Esophagus squamous epithelium (tissue), 5 donors: ENCODE data around the gene CLCN4. TPM values are rescaled to one million over a fixed set of nuclear protein-coding genes. Genes with fewer than 3 reads are reported as not detected.

ENCODE experiments used
- DNase-seq: peaks from one replicate; lab custom pipeline; 2025; lab: John Stamatoyannopoulos, UW
- H3K27ac ChIP-seq, 4 donors: fragments of 200-600 bp; sonication (generic); one replicate each; pipeline ENCODE4 v1.5.1; 2016 to 2019; ENCODE audit warnings: mild to moderate bottlenecking in 1 of 4
- H3K27me3 ChIP-seq, 4 donors: fragments of 200-600 bp; sonication (generic); 1 replicate in 3 of 4; 2 replicates in 1 of 4; pipeline versions ENCODE4 v1.5.1 to v1.6.0; 2017 to 2021; ENCODE audit warnings: antibody characterized with exemption in 1 of 4
- H3K36me3 ChIP-seq, 3 donors: fragments of 200-600 bp; sonication (generic); one replicate each; pipeline ENCODE4 v1.5.1; 2016 to 2019
- H3K4me1 ChIP-seq, 3 donors: fragments of 200-600 bp; sonication (generic); one replicate each; pipeline ENCODE4 v1.5.1; 2017 to 2019
- H3K4me3 ChIP-seq, 4 donors: fragments of 200-600 bp; sonication (generic); 1 replicate in 3 of 4; 2 replicates in 1 of 4; pipeline ENCODE4 v1.5.1; 2016 to 2019; ENCODE audit warnings: mild to moderate bottlenecking in 2 of 4, moderate library complexity in 1 of 4
- H3K9me3 ChIP-seq, 3 donors: fragments of 200-600 bp; sonication (generic); one replicate each; pipeline ENCODE4 v1.5.1; 2016 to 2019
- CTCF ChIP-seq, 6 experiments: fragments of 450-650 bp in 4 of 6; fragments of 200-600 bp in 2 of 6; sonication (generic) in 2 of 6; IDR thresholded peaks; one replicate each; pipeline ENCODE4 v1.5.1; 2016 to 2019; ENCODE audit warnings: antibody characterized with exemption in 6 of 6, mild to moderate bottlenecking in 4 of 6, moderate library complexity in 4 of 6
- POLR2A ChIP-seq, 4 donors: fragments of 450-650 bp; IDR thresholded peaks; one replicate each; pipeline ENCODE4 v1.6.1; 2017; ENCODE audit warnings: antibody characterized with exemption in 4 of 4, mild to moderate bottlenecking in 4 of 4, moderate library complexity in 3 of 4
- WGBS, 2 donors: methylation state at CpG; one replicate each; pipeline ENCODE4 v1.1.5; 2018; 5-methylcytosine and 5-hydroxymethylcytosine counted together
- intact Hi-C: fragments of 100-400 bp; cut with DNase I; formaldehyde crosslinking; loops from one replicate; pipeline ENCODE4 v1.15.0; 2022
- total RNA-seq, 4 donors: library from RNA; depleted of rRNA; stranded (reverse); fragments of >200 nt; gene quantifications; one replicate each; pipeline ENCODE4 v1.1.0, GENCODE V29; 2016
- donor health status: DM: yes; HTN: yes; CAD: no.

CLCN4 gene
- total RNA-seq, 4 donors from 2014 or later = 0.04 to 3.1 (median 0.53) TPM

GRCh38 chrX:10195425-10195824 lies 38.6 kb downstream of the CLCN4 start:
- 75 to 78% methylated on average over 4 of the region's 4 CpGs for WGBS, 2 donors
- Histone ChIP-seq H3K9me3 (no peaks in the 10 kb centered on the region), H3K4me3 (no peak overlapping the region), H3K4me1 (peaks cover 0 to under 1% (median 0%) of the 10 kb centered on the region in 3 donors), H3K36me3 (no peaks in the 10 kb centered on the region), H3K27me3 (no peaks in the 10 kb centered on the region), H3K27ac (no peak overlapping the region)
- intact Hi-C loops = no loop called here
- no peak for TF ChIP-seq POLR2A (IDR thresholded peaks at IDR 0.05)
- TF ChIP-seq CTCF (IDR thresholded peaks at IDR 0.05) = no peak
- no peak for DNase-seq

- DNase-seq = no peak
- H3K27me3 ChIP-seq = no peaks in the 10 kb centered on the region
- no peak for TF ChIP-seq CTCF (IDR thresholded peaks at IDR 0.05)
- TF ChIP-seq POLR2A (IDR thresholded peaks at IDR 0.05) = no peak
- intact Hi-C loops = no loop called here
- no peak overlapping the region for H3K4me3 ChIP-seq
- H3K4me1 ChIP-seq = no peaks in the 10 kb centered on the region
- H3K27ac ChIP-seq = no peak overlapping the region
- H3K36me3 ChIP-seq = no peaks in the 10 kb centered on the region
- H3K9me3 ChIP-seq = no peaks in the 10 kb centered on the region
Measured at GRCh38 chrX:10195947-10196346, 39.2 kb downstream of the CLCN4 start.

- Histone ChIP-seq H3K4me1 (no peaks in the 10 kb centered on the region), H3K9me3 (no peaks in the 10 kb centered on the region), H3K4me3 (no peak overlapping the region), H3K36me3 (no peaks in the 10 kb centered on the region), H3K27me3 (no peaks in the 10 kb centered on the region), H3K27ac (no peak overlapping the region)
- no peak for DNase-seq
- TF ChIP-seq CTCF (IDR thresholded peaks at IDR 0.05) = no peak
- intact Hi-C loops = no loop called here
- WGBS, 2 donors = 45 to 60% methylated on average over 2 to 12 of the region's 18 CpGs
Measured at GRCh38 chrX:10197279-10198210, 40.8 kb downstream of the CLCN4 start.

- Histone ChIP-seq H3K9me3 (no peaks in the 10 kb centered on the region), H3K27me3 (no peaks in the 10 kb centered on the region), H3K4me1 (no peaks in the 10 kb centered on the region), H3K36me3 (no peaks in the 10 kb centered on the region), H3K27ac (no peak overlapping the region), H3K4me3 (no peak overlapping the region)
- TF ChIP-seq CTCF (IDR thresholded peaks at IDR 0.05) (no peak), POLR2A (IDR thresholded peaks at IDR 0.05) (no peak)
- intact Hi-C loops = no loop called here
- 63 to 100% methylated on average over 3 to 5 of the region's 5 CpGs for WGBS, 2 donors
- no peak for DNase-seq
Measured at GRCh38 chrX:10198254-10198653, 41.5 kb downstream of the CLCN4 start.

- WGBS, 2 donors = 47 to 55% methylated on average over 6 of the region's 6 CpGs
- no peak for TF ChIP-seq CTCF (IDR thresholded peaks at IDR 0.05)
- TF ChIP-seq POLR2A (IDR thresholded peaks at IDR 0.05) = no peak
- intact Hi-C loops = no loop called here
- no peaks in the 10 kb centered on the region for H3K36me3 ChIP-seq
- no peak for DNase-seq
- no peak overlapping the region for H3K4me3 ChIP-seq
- no peaks in the 10 kb centered on the region for H3K27me3 ChIP-seq
- H3K27ac ChIP-seq = no peak overlapping the region
- H3K9me3 ChIP-seq = no peaks in the 10 kb centered on the region
- no peaks in the 10 kb centered on the region for H3K4me1 ChIP-seq
Measured at GRCh38 chrX:10199212-10199611, 42.4 kb downstream of the CLCN4 start.
